HAP-1 (cell line): Measurements from ENCODE around the gene ENOX1.
A peak's percentile ranks its signal among the peaks of the same experiment; 100 is the strongest.

ENCODE experiments used
- DNase-seq, 2 experiments: peaks; one replicate each; pipeline ENCODE4 v3.0.0-alpha.2; 2016 to 2020; ENCODE audit warnings: low spot score in 2 of 2
- H3K27me3 ChIP-seq: fragments of 250-450 bp; sonication (Bioruptor Pico); 2 replicates; pipeline ENCODE4 v1.5.1; 2020; ENCODE audit warnings: low read depth, mild to moderate bottlenecking, moderate library complexity
- H3K36me3 ChIP-seq: fragments of 250-450 bp; sonication (Bioruptor Pico); replicated peaks from 2 replicates; pipeline ENCODE4 v1.5.1; 2020; ENCODE audit warnings: mild to moderate bottlenecking
- H3K4me1 ChIP-seq: fragments of 250-450 bp; sonication (Bioruptor Pico); 2 replicates; pipeline ENCODE4 v1.5.1; 2020; ENCODE audit warnings: mild to moderate bottlenecking
- H3K4me3 ChIP-seq: fragments of 250-450 bp; sonication (Bioruptor Pico); 2 replicates; pipeline ENCODE4 v1.5.1; 2020; ENCODE audit warnings: mild to moderate bottlenecking, moderate library complexity
- H3K9me3 ChIP-seq: fragments of 250-450 bp; sonication (Bioruptor Pico); 2 replicates; pipeline ENCODE4 v1.5.1; 2020; ENCODE audit warnings: mild to moderate bottlenecking, moderate library complexity
- in situ Hi-C: fragments of 300-500 bp; cut with MboI; formaldehyde crosslinking; loops from 3 replicates; pipeline ENCODE4 v1.14.3; 2020; ENCODE audit warnings: low sequenced_read_pairs, inconsistent platforms, mixed read lengths

ENOX1 gene

DNA sequence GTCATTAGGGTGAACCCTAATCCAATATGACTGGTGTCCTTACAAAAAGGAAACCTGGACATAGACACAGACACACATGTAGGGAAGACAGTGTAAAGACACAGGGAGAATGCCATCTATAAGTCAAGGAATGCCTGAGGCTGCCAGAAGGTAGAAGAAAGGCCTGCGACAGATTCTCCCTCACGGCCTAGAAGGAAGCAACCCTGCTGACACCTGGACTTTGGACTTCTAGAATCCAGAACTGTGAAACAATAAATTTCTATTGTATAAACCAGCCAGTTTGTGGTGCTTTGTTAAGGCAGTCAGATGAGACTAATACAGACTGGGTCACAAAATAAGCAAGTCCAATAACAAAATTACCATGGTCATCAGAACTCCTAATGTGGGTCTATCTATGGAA lies 120.4 kb downstream of the ENOX1 start:
- Histone ChIP-seq H3K9me3 (no peaks in the 10 kb centered on the region), H3K36me3 (no peaks in the 10 kb centered on the region), H3K27me3 (peaks cover 6% of the 10 kb centered on the region), H3K4me1 (peaks cover 7% of the 10 kb centered on the region), H3K4me3 (no peak overlapping the region)
- in situ Hi-C loops, result no loop called here
- no peak for DNase-seq

DNA sequence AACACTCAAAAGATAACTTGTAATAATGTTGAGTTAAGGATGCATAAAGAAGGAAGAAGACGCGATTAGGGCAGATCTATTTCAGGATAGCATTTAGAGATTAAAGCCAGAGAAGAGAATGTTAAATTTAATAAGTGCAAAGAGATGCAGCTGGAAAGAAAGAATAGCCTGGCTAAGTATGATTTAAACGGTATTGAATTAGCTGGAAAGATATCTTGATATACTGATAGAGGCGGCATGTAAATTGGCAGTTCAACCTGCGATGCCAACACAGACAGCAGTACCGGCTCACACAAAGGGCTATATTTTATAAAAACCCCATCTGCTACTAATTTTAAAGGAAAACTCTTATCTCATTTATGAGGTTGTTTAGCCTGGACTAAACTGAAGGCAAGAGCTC lies 121.4 kb downstream of the ENOX1 start:
- no peaks in the 10 kb centered on the region for H3K9me3 ChIP-seq
- H3K4me1 ChIP-seq, result peaks cover 10% of the 10 kb centered on the region
- DNase-seq, result no peak
- no peaks in the 10 kb centered on the region for H3K36me3 ChIP-seq
- H3K27me3 ChIP-seq, result peaks cover 10% of the 10 kb centered on the region
- in situ Hi-C loops, result no loop called here
- H3K4me3 ChIP-seq, result no peak overlapping the region

DNA sequence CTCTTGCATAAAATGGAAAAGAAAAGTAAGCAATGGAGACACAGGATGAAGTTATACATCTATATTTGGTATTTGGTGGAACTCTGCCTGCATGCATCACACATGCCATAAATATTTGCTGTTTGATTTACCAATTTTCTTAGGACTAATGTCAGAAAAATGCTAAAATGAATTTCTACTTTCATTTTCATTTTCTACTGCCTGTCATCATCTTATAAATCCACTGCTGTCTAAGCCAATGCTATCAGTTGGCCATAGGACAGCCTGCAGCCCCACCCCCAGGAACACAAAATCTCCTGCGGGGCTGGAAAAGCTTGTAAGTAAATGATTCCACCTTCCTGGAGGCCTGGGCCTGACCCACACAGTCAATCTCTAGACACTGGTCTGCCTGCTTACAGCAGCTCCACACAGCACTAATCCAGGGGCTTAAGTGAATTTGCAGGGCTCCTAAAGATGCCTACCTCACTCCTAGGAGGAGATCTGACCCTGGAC lies 122.0 kb downstream of the ENOX1 start:
- H3K4me1 ChIP-seq, result peaks cover 15% of the 10 kb centered on the region
- no peaks in the 10 kb centered on the region for H3K36me3 ChIP-seq
- in situ Hi-C loops, result no loop called here
- H3K9me3 ChIP-seq, result no peaks in the 10 kb centered on the region
- H3K27me3 ChIP-seq, result peaks cover 6% of the 10 kb centered on the region
- H3K4me3 ChIP-seq, result no peak overlapping the region
- peak; percentile 11 to 12 for DNase-seq

DNA sequence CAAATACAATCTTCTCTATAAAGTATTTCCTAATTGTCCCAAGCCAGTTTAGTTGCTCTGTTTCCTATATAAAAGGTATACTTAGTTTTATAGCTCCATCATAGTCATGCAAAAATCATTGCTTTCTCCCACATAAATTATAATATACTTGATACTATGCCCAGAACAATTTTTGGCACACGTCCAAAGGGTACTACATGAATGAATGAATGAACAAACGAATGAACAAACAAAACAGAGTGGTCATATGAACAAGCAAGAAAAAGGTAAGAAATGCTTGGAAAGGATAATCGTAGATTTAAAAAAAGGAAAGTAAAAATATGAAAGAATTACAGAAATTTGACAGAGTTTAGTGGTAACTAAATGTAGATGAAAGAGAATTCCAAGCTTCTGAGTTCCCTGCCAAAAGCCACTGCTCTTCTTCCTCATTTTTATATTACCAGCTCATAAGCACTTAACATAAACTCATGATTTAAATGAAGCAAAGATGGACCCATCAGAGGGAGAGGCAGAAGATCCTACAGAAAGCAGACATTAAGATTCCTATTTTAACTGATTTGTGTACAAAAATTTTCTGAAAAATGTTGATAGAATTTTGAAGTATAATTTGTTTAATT lies 123.2 kb downstream of the ENOX1 start:
- H3K9me3 ChIP-seq, result no peaks in the 10 kb centered on the region
- H3K4me3 ChIP-seq, result no peak overlapping the region
- in situ Hi-C loops, result no loop called here
- peak in 1 of 2 experiments; percentile 40 for DNase-seq
- H3K4me1 ChIP-seq, result peaks cover 15% of the 10 kb centered on the region
- H3K27me3 ChIP-seq, result peaks cover 6% of the 10 kb centered on the region; the same call in 1 of the 2 replicates
- no peaks in the 10 kb centered on the region for H3K36me3 ChIP-seq

DNA sequence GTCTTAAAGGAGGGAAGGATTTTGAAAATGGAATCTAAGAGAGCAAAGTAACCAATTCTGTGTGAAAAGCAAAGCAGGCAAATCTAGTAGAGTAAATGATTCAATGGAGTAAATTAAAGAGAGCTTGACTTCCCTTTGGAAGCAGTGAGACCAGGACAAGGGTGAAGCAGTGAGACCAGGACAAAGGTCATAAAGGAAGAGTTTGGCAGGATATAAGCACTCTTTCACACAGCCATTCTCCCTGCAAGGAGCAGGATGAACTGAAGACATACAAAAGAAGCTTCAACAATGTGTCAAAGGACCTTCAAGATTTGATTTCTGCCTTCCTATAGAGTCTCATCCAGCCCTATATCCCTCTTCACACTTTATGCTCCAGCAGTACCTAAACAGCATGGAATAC lies 123.8 kb downstream of the ENOX1 start:
- DNase-seq, result no peak
- H3K4me3 ChIP-seq, result no peak overlapping the region
- H3K9me3 ChIP-seq, result no peaks in the 10 kb centered on the region
- H3K27me3 ChIP-seq, result peaks cover 6% of the 10 kb centered on the region
- in situ Hi-C loops, result no loop called here
- no peaks in the 10 kb centered on the region for H3K36me3 ChIP-seq
- H3K4me1 ChIP-seq, result peaks cover 15% of the 10 kb centered on the region

DNA sequence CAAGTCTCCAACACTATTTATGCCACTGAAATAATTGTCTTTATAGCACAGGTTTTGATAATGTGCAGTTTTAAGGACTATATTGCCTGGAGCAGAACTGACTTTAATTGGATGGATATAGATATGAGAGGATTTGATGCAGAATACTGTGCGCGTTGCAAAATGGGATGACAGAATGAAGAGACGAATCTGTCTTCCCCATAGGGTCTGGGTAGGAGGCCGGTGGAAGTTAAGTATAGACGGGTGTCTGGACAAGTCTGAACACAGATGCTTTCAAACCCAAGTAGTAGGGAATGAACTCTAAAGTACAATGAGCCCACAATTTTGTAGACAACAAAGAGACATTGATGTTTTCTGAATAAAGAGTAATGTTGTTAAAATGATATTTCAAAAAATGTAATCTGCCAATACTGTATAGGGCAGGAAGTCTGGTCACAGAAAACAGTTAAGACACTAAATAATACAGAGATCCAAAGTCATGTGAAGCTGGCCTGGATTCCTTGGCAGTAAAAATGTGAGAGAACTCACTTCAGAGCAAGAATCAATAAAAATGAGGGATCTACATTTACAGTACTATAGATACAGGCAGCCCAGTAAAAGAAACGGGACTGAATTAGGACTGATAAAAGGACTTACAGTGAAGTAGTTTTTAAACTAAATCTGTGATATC lies 125.5 kb downstream of the ENOX1 start:
- Histone ChIP-seq H3K4me3 (no peak overlapping the region), H3K4me1 (peaks cover 15% of the 10 kb centered on the region), H3K36me3 (no peaks in the 10 kb centered on the region), H3K27me3 (peaks cover 9% of the 10 kb centered on the region; the same call in 1 of the 2 replicates), H3K9me3 (no peaks in the 10 kb centered on the region)
- DNase-seq, result no peak
- in situ Hi-C loops, result no loop called here

DNA sequence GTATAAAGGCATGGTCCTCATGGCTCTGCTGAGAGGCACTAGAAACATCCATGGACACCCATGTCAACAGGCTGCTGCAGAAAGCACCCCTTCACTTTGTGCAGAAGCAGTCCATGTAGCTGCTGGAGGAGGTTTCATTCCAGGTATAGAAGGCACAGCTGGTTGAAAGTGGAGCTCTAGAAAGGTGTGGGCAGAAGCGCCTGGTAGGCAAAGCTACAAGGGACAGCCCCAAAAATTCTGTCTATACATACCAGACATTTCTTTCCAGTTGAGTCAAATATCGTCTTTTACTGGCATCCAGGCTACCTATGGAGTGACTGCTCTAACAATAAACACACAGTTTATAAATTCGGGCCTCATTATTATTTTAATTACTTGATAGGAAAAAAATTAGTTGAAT lies 129.3 kb downstream of the ENOX1 start:
- Histone ChIP-seq H3K4me1 (peaks cover 8% of the 10 kb centered on the region), H3K9me3 (no peaks in the 10 kb centered on the region), H3K4me3 (no peak overlapping the region), H3K27me3 (peaks cover 9% of the 10 kb centered on the region; the same call in 1 of the 2 replicates), H3K36me3 (no peaks in the 10 kb centered on the region)
- DNase-seq, result no peak
- in situ Hi-C loops, result no loop called here

DNA sequence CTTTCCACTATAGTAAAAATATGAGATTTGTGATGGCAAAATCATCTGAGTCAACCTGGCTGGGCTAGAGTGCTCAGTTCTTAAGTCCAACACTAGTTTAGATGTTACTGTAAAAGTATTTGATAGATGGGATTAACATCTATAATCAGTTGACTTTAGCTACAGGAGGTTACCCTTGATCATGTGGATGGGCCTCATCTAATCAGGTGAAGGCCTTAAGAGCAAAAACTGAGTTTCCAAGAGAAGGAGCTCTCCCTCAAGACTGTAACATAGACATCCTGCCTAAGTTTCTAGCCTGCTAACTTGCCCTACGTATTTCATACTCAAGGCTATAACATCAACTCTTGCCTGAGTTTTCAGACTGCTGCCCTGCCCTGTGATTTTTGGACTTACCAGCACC lies 132.8 kb downstream of the ENOX1 start:
- DNase-seq, result no peak
- no peak overlapping the region for H3K4me3 ChIP-seq
- in situ Hi-C loops, result no loop called here
- H3K36me3 ChIP-seq, result no peaks in the 10 kb centered on the region
- H3K27me3 ChIP-seq, result peaks cover 3% of the 10 kb centered on the region; the same call in 1 of the 2 replicates
- H3K4me1 ChIP-seq, result no peaks in the 10 kb centered on the region
- no peaks in the 10 kb centered on the region for H3K9me3 ChIP-seq

DNA sequence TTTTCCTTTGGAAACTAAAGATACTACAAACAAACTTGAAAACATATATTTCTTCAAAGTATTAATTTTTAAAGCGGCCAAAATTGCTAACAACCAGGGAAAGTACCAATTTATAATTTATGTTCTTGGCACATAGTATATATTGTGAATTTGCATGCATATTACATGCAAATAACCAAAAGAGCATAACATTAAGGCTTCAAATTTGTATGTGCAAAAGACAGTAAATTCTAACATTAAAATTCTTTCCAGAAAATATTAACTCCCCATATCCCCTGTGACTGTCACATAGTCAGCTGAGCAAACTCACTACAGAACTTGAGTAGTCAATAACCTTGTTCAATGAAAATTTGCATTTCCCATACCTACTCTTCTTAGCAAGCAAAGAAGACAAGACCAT lies 133.4 kb downstream of the ENOX1 start:
- in situ Hi-C loops, result no loop called here
- Histone ChIP-seq H3K27me3 (peaks cover 3% of the 10 kb centered on the region; the same call in 1 of the 2 replicates), H3K4me1 (no peaks in the 10 kb centered on the region), H3K36me3 (no peaks in the 10 kb centered on the region), H3K9me3 (no peaks in the 10 kb centered on the region), H3K4me3 (no peak overlapping the region)
- DNase-seq, result no peak

DNA sequence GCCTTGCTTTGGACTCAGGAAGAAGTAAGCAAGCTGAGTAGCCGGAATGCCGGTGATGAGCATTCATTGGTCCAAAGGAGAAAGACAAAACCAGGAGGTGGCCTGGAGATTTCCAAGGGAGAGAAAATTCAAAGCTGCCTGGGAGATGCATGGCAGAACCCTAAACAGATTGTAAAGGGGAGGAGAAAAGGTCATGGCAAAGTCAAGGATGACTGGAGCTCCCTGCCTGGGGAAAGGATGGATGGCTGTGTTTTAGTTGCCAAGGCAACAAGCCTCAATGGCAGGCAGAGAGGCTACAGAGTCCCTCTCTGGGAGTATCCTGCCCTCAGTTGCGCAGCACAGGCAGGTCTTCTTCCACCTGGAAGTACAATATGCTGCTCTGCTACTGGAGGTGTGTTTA lies 134.0 kb downstream of the ENOX1 start:
- in situ Hi-C loops, result no loop called here
- DNase-seq, result no peak
- Histone ChIP-seq H3K9me3 (no peaks in the 10 kb centered on the region), H3K4me3 (no peak overlapping the region), H3K36me3 (no peaks in the 10 kb centered on the region), H3K27me3 (0 out of 2 replicates have a peak, but pooled peaks cover 3% of the 10 kb centered on the region), H3K4me1 (no peaks in the 10 kb centered on the region)

DNA sequence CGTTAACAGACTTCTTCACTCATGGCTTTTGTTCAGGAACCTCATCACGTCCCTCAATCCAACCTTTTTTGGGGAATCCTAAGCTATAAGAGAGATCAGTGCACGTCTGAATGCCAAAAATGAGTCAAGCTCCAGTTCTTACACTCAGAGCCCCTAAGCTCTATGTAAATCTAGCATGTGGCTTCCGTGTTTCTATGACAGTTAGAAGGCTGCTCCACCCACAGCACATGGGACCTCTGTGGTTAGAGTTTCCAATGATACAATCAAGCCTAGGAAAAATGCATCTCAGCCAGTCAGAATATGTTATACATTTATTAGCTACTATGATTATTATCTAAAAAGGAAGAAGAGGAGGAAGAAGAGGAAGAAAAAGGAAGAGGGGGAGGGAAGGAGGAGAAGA lies 135.9 kb downstream of the ENOX1 start:
- Histone ChIP-seq H3K4me1 (no peaks in the 10 kb centered on the region), H3K27me3 (no peaks in the 10 kb centered on the region), H3K9me3 (no peaks in the 10 kb centered on the region), H3K4me3 (no peak overlapping the region), H3K36me3 (no peaks in the 10 kb centered on the region)
- DNase-seq, result no peak
- in situ Hi-C loops, result no loop called here

DNA sequence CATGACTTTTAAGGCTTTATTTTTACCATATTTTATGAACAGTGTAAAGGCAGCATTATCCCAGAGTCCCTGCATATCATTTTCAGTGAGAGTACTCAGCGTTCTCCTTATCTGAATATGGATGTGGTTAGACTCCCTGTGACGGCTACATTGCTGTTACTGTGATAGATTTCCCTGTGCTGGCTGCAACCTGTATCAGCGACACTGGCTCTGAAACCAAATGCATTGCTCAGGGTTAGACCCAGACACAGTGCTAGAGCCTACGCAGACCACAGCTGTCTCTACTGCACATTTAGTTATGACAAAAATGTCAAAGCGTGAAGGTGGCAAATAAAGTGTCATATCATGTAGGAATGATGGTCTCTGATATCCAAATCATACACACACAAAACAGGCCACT lies 138.0 kb downstream of the ENOX1 start:
- Histone ChIP-seq H3K9me3 (no peaks in the 10 kb centered on the region), H3K4me1 (no peaks in the 10 kb centered on the region), H3K27me3 (no peaks in the 10 kb centered on the region), H3K4me3 (no peak overlapping the region), H3K36me3 (no peaks in the 10 kb centered on the region)
- DNase-seq, result no peak
- in situ Hi-C loops, result no loop called here

DNA sequence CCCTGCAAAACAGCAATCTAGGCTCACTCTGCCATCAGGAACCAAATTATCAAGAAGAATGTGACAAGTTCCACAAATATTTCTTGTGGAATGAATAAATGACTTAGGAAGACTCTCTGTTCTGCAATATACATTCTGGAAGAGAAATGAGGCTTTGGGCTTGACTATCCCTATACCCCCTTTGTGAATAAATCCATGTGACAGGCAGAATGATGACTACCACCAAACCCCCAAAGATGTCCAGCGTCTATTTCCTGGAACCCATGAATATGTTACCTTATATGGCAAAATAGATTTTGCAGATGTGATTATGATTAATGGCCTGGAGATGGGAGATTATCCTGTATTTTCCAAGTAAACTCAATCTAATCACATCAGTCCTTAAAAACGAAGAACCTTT lies 139.3 kb downstream of the ENOX1 start:
- no peaks in the 10 kb centered on the region for H3K27me3 ChIP-seq
- H3K36me3 ChIP-seq, result no peaks in the 10 kb centered on the region
- H3K4me3 ChIP-seq, result no peak overlapping the region
- in situ Hi-C loops, result no loop called here
- no peak for DNase-seq
- H3K9me3 ChIP-seq, result no peaks in the 10 kb centered on the region
- H3K4me1 ChIP-seq, result no peaks in the 10 kb centered on the region

DNA sequence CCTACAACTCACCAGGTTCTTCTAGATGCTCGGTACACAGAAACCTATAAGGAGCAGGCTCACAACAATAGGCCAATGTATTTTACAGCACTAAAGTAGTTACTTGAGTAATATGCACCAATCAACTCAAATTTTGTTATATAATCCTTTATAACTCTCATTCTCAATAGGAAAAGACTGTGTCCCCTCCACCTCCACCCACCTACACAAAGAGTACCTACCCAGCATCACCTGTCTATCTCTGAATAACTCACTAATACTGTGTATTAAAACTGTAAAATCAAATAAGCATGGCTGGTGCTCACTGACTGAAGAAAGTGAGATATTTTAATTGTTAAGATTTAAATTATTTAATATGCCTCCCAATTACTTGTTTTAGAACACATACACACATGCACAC lies 146.3 kb downstream of the ENOX1 start:
- Histone ChIP-seq H3K9me3 (no peaks in the 10 kb centered on the region), H3K4me3 (no peak overlapping the region), H3K27me3 (no peaks in the 10 kb centered on the region), H3K4me1 (no peaks in the 10 kb centered on the region), H3K36me3 (no peaks in the 10 kb centered on the region)
- in situ Hi-C loops, result no loop called here
- no peak for DNase-seq
